ELR (cell line): ENCODE measurements around the gene FAM193A.
"Not testable (repeated sequence)": the region's sequence is repeated elsewhere in the genome, so short reads cannot be mapped to it uniquely, and the experiment has no call there.

Source experiments
- DNase-seq: peaks from one replicate; pipeline ENCODE4 v3.0.0-alpha.2; 2015; ENCODE audit warnings: low read depth

Gene FAM193A

GRCh38 chr4:2574009-2574408 is 37.6 kb downstream of the FAM193A start:
- no peak for DNase-seq

GRCh38 chr4:2574863-2575262 is 38.4 kb downstream of the FAM193A start:
- no peak for DNase-seq

DNA sequence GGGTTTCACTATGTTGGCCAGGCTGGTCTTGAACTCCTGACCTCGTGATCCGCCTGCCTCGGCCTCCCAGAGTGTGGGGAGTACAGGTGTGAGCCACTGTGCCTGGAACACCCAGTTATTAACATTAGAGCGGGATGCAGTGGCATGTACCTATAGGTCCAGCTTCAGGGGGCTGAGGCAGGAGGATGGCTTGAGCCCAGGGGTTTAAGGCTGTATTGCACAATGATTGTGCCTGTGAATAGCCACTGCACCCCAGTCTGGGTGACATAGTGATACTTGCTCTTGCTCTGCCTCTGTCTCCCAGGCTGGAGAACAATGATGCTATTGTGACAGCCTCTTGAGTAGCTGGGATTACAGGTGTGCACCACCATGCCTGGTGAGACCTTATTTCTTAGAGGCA is 39.8 kb downstream of the FAM193A start:
- no peak for DNase-seq

- DNase-seq = no peak
Observed at GRCh38 chr4:2578106-2578505, 41.7 kb downstream of the FAM193A start.

- DNase-seq = no peak
Observed at GRCh38 chr4:2579910-2580309, 43.5 kb downstream of the FAM193A start.

DNA sequence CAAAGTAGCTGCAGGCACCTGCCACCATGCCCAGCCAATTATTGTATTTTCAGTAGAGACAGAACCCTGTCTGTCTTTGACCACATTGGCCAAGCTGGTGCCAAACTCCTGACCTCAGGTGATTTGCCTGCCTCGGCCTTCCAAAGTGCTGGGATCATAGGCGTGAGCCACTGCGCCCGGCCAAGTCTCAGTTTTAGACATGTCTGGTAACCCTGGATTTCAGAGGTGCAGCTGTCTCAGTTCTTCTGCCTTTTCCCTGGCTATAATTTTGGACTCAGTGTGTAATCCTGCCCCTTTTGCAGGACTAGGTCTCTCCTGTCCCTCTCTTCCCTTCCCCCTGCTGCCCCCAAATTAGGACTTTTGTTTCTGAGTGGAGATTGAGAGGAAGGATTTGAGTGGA is 46.6 kb downstream of the FAM193A start:
- no peak for DNase-seq

- no peak for DNase-seq
Observed at GRCh38 chr4:2583517-2583916, 47.1 kb downstream of the FAM193A start.

DNA sequence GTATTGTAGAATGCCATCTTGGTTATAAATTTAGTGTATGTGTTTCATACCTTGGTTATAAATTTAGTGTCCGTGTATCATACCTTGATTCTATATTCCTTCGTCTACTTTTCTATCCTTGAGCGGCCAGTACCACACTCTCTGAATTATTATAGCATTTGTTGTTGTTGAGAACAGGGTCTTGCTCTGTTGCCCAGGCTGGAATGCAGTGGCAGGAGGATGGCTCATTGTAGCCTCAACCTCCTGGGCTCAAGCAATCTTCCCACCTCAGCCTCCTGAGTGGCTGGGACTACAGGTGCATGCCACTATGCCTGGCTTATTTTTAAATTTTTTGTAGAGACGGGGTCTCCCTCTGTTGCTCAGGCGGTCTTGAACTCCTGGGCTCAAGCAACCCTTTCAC is 50.1 kb downstream of the FAM193A start:
- no peak for DNase-seq

DNA sequence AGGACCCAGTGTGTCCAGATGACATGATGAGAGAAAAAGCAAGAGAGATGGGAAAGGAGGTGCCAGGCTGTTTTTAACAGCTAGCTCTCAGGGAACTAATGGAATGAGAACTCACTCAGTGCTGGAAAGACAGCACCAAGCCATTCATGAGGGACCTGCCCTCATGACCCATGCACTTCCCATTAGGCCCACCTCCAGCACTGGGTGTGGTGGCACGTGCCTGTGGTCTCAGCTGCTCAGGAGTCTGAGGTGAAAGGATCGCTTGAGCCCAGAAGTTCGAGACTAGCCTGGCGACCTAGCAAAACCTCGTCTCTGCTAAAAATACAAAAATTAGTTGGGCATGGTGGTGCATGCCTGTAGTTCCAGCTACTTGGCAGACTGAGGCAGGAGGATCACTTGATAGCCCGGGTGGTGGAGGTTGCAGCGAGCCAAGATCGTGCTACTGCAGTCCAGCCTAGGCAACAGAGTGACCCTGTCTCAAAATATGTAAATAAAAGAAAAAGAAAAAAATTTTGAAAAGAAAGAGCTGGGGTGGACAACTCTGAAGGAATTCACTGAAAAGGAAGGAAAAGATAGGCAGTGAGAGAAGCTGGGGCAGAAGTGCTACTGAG is 50.9 kb downstream of the FAM193A start:
- no peak for DNase-seq

- DNase-seq = no peak
Observed at GRCh38 chr4:2588259-2588658, 51.8 kb downstream of the FAM193A start.

DNA sequence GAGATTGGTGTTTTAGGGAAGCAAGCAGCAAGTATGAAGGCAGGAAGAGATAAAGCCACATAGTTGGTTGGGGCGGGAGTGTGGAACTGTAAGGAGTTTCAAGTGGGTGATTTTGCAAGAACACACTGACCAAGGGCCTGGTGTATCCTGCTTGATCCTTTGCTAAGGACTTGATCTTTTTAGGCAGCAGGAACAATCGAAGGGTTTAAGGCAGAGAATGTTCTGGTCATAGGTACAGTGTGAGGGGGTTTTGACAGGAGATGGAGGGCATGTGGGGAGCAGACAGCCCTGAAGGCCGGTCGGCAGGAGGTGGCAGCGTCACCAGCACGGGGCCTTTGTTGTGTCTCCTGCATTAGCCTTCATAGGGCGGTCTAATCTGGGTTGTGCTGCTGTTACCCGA is 54.7 kb downstream of the FAM193A start:
- DNase-seq = no peak

DNA sequence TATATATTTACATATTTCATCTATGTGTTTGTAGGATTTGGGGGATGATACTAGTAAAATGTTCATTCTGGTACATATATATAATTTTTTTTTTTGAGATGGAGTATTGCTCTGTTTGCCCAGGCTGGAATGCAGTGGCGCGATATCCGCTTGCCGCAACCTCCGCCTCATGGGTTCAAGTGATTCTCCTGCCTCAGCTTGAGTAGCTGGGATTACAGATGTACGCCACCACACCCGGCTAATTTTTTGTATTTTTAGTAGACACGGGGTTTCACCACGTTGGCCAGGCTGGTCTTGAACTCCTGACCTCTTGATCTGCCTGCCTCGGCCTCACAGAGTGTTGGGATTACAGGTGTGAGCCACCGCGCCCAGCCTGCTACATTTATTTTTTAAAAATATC is 55.6 kb downstream of the FAM193A start:
- DNase-seq = not testable (repeated sequence)

DNA sequence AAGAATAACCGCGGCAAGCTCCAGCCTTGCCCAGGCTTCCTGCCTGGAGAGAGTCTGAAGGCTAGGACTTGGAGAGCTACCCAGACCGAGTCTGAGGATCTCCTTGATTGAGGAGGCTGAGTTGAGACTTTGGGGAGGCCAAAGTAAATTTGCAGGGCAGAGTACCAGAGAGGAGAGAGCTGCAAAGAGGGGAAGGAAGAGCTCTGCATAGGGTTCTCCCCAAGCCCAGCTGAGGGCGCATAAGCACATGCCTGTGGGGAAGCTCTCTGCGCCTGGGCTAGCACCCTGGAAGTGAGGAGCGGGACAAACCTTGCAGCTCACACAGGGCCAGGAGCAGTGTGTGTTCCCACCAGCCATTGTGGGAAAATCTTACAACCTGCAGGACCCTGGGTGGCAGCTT is 56.1 kb downstream of the FAM193A start:
- no peak for DNase-seq

GRCh38 chr4:2593003-2593402 is 56.6 kb downstream of the FAM193A start:
- DNase-seq = no peak

DNA sequence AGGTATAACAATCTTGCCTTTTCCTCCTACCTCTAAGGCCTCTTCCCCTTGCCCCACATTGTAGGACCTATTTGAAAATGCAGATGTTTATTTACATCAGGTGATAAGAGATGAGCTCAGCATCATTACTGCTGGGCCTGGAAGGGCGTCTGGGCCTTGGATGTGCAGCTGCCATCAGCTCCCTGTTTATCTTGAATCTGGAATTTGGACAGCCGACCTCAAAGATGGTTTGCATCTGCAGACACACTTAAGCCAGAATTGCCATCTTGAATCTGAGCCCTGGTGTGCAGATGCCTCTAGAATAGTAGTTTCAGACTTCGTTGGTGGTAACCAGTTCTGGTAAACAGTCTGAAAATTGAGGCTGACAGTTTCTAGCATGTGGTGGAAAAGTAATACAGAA is 59.0 kb downstream of the FAM193A start:
- no peak for DNase-seq

- no peak for DNase-seq
Observed at GRCh38 chr4:2595952-2596552, 59.6 kb downstream of the FAM193A start.

GRCh38 chr4:2596611-2597010 is 60.2 kb downstream of the FAM193A start:
- DNase-seq = no peak

- no peak for DNase-seq
Observed at GRCh38 chr4:2598511-2599303, 62.3 kb downstream of the FAM193A start.

DNA sequence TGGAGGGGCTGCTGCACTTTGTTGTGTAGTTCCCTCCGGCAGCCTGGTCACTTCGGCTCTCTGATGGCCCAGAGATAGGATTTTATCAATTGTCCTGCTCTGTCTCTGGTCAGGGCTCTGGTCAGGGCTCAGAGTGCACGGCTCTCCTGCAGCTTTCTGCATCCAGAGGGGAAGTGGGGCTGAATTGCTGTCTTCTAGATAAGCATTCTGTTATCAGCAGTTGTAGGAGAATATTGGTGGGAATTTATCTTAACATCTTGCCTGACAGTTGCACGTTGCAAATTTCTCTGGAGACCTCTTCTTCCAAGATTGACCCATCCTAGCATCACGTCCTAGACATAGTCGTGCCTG is 62.8 kb downstream of the FAM193A start:
- no peak for DNase-seq

GRCh38 chr4:2600878-2601277 is 64.4 kb downstream of the FAM193A start:
- DNase-seq = no peak

DNA sequence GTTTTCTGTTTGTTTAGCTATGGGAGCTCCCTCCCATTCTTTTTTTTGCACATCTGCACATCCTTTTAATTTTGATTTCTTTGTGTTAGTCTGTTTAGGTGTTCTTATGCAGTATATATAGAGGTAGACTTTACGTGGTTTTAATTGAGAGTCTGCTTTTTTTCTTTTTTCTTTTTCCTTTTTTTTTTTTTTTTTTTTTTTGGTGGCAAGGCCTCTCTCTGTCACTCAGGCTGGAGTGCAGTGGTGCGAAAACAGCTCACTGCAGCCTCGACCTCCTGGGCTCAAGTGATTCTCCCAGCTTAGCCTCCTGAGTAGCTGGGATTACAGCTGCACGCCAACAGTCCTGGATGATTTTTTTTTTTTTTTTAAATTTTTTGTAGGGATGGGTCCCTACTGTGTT is 68.2 kb downstream of the FAM193A start:
- DNase-seq = no peak

- no peak for DNase-seq
Observed at GRCh38 chr4:2606960-2607506, 70.6 kb downstream of the FAM193A start.

- no peak for DNase-seq
Observed at GRCh38 chr4:2607822-2608221, 71.4 kb downstream of the FAM193A start.
